ENCODE results near the gene XIRP1.

GRCh38 chr3:39137435-39137936 is 54.9 kb downstream of the XIRP1 start:
- TF ChIP-seq CTCF (IDR thresholded peaks at IDR 0.05) (no peak), POLR2AphosphoS5 (IDR thresholded peaks at IDR 0.05) (no peak), EP300 (IDR thresholded peaks at IDR 0.05) (no peak)

All from gastroesophageal sphincter (tissue), 3 donors.